Neuron (in vitro differentiated cells): ENCODE results near the gene MORF4L1.
"Not testable (repeated sequence)": the region's sequence is repeated elsewhere in the genome, so short reads cannot be mapped to it uniquely, and the experiment has no call there.

Experiments used
- H2AFZ ChIP-seq: one replicate; pipeline ENCODE4 v1.6.1; 2013; ENCODE audit warnings: low read depth, mild to moderate bottlenecking, inconsistent platforms, low read length, moderate library complexity
- H3K27me3 ChIP-seq: one replicate; pipeline ENCODE4 v1.6.1; 2013; ENCODE audit warnings: low read length; ENCODE audit not compliant: insufficient read depth
- H3K36me3 ChIP-seq: one replicate; pipeline ENCODE4 v1.6.1; 2013; ENCODE audit warnings: low read length; ENCODE audit not compliant: insufficient read depth
- H3K4me1 ChIP-seq: one replicate; pipeline ENCODE4 v1.6.1; 2013; ENCODE audit warnings: low read length; ENCODE audit not compliant: insufficient read depth
- H3K4me3 ChIP-seq: 2 replicates; pipeline ENCODE4 v1.5.1; 2013; ENCODE audit warnings: mild to moderate bottlenecking, low read length, moderate library complexity
- H3K9me3 ChIP-seq: one replicate; pipeline ENCODE4 v1.6.1; 2013; ENCODE audit warnings: low read length

Gene MORF4L1

DNA sequence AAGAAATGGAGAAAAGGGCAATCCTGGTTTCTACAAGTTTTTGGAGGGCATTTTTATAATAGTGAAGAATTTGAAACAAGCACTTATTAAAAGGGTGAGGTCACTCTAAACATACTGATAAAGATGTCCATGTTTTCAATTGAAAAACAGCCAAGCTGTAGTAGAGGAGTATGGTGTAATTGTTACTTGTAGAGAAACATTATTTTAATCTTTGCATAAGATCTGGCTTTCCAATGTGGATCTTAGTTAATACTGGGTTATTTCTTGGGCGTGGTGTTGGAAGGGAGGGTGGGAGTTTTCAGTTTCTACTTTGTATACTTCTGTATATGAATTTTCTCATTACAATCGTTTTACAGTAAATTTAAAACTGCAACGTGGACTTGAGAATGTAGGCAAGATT is 22.8 kb downstream of the MORF4L1 start:
- Histone ChIP-seq H3K9me3 (no peaks in the 10 kb centered on the region), H3K36me3 (peaks cover 97% of the 10 kb centered on the region), H2AFZ (no peak overlapping the region), H3K27me3 (no peaks in the 10 kb centered on the region), H3K4me1 (no peaks in the 10 kb centered on the region), H3K4me3 (no peak overlapping the region)

DNA sequence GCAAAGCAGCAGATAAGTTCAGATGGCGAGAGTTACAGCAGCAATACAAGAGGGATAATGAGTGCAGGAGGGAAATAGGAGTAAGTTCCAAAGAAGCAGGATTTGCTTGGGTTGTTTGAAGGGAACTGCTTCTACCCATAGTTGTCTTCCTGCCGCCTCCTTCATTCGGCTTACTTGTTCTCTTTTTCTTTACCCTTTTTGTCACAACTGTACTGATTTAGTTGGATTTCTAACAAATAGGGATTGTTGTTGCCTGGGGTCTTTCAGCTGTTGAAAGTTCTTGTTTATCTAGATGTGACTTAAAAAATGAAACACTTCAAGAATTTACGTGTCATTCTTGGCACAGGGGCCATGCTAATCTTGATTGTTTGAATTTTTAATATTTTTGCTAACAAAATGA is 25.9 kb downstream of the MORF4L1 start:
- Histone ChIP-seq H2AFZ (no peak overlapping the region), H3K4me3 (no peak overlapping the region), H3K36me3 (peaks cover 93% of the 10 kb centered on the region), H3K27me3 (no peaks in the 10 kb centered on the region), H3K4me1 (no peaks in the 10 kb centered on the region), H3K9me3 (no peaks in the 10 kb centered on the region)

DNA sequence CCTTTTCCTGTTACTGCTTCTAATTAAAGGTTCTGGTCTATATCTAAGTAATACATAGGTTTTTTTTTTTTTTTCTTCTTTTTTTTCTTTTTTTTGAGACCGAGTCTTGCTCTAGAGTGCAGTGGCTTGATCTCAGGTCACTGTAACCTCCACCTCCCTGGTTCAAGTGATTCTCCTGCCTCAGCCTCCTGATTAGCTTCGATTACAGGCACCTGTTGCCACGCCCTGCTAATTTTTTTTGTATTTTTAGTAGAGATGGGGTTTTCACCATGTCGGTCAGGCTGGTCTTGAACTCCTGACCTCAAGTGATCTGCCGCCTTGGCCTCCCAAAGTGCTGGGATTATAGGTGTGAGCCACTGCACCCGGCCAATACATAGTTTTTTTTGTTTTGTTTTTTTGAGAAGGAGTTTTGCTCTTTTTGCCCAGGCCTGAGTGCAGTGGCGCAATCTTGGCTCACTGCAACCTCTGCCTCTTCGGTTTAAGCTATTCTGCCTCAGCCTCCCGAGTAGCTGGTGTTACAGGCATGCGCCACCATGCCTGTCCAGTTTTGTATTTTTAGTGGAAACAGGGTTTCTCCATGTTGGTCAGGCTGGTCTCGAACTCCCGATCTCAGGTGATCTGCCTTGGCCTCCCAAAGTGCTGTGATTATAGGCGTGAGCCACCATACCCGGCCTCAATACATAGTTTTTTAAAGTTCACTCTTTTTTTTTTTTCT is 28.3 kb downstream of the MORF4L1 start:
- H3K4me1 ChIP-seq, H2AFZ ChIP-seq, H3K4me3 ChIP-seq, H3K27me3 ChIP-seq, H3K9me3 ChIP-seq: not testable (repeated sequence)
- peaks cover 91% of the 10 kb centered on the region for H3K36me3 ChIP-seq

DNA sequence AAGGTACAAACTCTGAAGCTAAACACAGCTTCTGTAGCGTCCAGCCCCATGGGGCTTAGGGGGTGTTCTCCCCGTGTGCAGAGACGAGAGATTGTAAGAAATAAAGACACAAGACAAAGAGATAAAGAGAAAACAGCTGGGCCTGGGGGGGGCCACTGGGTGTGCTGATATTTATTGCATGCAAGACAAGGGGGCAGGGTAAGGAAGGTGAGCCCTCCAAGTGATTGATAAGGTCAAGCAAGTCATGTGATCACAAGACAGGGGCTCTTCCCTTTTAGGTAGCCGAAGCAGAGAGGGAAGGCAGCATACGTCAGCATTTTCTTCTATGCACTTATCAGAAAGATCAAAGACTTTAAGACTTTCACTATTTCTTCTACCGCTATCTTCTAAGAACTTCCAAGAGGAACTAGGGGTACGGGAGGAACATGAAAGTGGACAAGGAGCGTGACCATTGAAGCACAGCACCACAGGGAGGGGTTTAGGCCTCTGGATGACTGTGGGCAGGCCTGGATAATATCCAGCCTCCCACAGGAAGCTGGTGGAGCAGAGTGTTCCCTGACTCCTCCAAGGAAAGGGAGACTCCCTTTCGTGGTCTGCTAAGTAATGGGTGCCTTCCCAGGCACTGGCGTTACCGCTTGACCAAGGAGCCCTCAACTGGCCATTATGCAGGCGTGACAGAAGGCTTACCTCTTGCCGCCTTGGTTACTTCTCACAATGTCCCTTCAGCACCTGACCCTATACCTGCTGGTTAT is 29.8 kb downstream of the MORF4L1 start:
- peaks cover 90% of the 10 kb centered on the region for H3K36me3 ChIP-seq

DNA sequence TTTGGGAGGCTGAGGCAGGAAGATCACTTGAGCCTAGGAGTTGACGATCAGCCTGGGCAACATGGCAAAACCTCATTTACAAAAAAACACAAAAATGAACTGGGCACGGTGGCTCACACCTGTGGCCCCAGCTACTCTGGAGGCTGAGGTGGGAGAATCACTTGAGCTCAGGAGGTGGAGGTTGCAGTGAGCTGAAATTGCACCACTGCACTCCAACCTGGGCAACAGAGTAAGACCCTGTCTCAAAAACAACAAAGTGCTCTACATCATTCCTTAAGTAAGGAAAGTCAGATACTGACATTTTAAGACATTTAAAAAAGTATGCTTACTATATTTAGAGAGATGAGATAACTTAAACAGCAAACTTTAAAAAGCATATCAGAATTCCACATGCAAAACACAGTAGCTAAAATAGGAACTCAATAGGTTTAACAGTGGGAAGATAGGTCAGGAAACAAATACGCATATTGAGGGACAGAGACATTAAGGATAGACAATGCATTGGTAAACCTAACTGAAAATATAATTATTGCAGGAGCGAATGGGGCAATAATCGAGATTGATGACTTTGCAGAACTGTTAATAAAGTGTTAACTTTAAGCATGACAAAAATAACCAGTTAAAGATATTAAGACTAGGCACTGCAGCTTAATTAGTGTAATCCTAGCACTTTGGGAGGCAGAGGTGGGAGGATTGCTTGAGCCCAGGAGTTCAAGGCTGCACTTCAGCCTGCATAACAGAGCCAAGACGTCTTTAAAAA is 32.1 kb downstream of the MORF4L1 start:
- Histone ChIP-seq H2AFZ (no peak overlapping the region), H3K27me3 (no peaks in the 10 kb centered on the region), H3K4me3 (no peak overlapping the region), H3K36me3 (peaks cover 73% of the 10 kb centered on the region), H3K4me1 (no peaks in the 10 kb centered on the region), H3K9me3 (no peaks in the 10 kb centered on the region)

More for the DNA sequence above, 29.8 kb downstream of the MORF4L1 start:
- H3K4me1 ChIP-seq, H3K27me3 ChIP-seq, H3K9me3 ChIP-seq, H3K4me3 ChIP-seq, H2AFZ ChIP-seq: not testable (repeated sequence)

DNA sequence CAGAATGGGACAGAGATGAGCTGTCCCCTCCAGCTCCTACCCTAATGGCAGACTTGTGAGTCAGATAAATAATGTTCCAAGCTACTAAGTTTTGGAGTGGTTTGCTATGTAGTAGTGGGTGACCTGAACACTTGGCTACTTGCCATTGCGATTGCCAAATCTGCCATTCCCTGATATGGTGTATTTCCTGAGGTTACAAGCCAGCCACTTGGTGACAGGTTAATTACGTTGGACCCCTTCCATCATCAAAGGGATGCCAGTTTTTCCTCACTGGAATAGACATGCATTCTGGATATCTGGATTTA is 33.6 kb downstream of the MORF4L1 start:
- Histone ChIP-seq H3K36me3 (peaks cover 69% of the 10 kb centered on the region), H3K9me3 (no peaks in the 10 kb centered on the region), H3K4me1 (no peaks in the 10 kb centered on the region), H3K4me3 (no peak overlapping the region), H2AFZ (no peak overlapping the region), H3K27me3 (no peaks in the 10 kb centered on the region)

DNA sequence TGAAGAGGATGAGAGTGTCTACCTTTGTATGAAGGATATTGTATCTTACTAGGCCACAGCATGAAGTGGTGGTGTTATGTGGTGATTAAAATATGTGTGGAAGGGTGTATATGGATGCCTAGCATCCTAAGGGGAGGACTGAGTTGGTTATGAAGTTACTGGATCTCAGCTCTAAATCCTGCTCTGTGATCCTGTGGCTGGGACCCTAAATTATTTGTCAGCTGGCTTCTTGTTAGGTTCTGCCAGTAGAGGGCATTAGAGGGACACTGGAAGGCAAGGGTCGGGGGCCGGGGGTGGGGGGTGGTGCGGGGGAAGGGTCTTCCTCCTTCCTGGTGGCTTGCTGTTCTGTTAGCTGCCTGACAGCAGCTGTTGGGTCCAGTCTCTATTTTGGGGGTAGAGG is 34.9 kb downstream of the MORF4L1 start:
- H3K36me3 ChIP-seq = peaks cover 64% of the 10 kb centered on the region
- no peaks in the 10 kb centered on the region for H3K4me1 ChIP-seq
- no peak overlapping the region for H3K4me3 ChIP-seq
- H3K27me3 ChIP-seq = no peaks in the 10 kb centered on the region
- no peak overlapping the region for H2AFZ ChIP-seq
- no peaks in the 10 kb centered on the region for H3K9me3 ChIP-seq

- Histone ChIP-seq H2AFZ (no peak overlapping the region), H3K9me3 (no peaks in the 10 kb centered on the region), H3K27me3 (no peaks in the 10 kb centered on the region), H3K36me3 (peaks cover 60% of the 10 kb centered on the region), H3K4me1 (no peaks in the 10 kb centered on the region), H3K4me3 (no peak overlapping the region)
Observed at GRCh38 chr15:78909160-78909695, 36.5 kb downstream of the MORF4L1 start.

DNA sequence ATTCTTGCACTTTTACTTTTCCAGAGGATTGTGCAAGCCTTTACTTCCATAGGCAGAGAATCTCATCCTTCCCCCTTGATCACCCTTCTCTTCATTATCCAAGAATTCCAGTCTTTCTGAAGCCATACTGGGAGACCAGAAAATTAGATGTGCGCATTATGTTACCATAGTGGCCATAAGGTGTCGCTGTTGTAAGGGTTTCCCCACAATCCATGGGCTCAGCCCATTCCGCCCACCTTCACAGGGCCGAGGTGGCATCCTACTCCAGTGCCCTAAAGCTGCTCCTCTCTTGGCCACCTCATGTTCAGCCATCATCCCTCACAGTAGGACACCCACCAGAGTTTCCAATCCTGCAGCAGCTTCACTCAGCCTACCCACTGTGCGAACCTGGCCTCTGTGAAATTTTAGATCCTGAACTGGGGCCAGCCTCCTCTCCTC is 37.1 kb downstream of the MORF4L1 start:
- peaks cover 56% of the 10 kb centered on the region for H3K36me3 ChIP-seq

DNA sequence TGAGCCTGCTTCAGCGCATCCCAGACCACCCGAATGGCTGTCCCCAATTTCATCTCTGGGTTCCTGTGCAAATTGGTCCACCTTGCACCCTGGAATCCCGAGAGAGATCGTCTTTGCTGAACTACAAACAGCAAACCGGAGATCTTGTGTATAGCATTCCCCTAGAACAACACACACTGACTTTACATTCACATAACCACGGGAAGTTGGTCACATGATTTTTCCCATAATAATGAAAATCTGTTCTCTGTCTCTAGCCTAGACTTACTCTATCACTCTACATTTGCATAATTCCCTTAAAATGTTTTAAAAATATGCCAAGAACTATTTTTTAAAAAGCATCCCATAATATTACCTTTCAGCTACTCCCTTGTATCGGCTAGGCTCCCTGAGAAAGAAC is 37.6 kb downstream of the MORF4L1 start:
- Histone ChIP-seq H3K27me3 (no peaks in the 10 kb centered on the region), H2AFZ (no peak overlapping the region), H3K9me3 (no peaks in the 10 kb centered on the region), H3K4me1 (no peaks in the 10 kb centered on the region), H3K36me3 (peaks cover 55% of the 10 kb centered on the region), H3K4me3 (no peak overlapping the region)

More for the DNA sequence above, 37.1 kb downstream of the MORF4L1 start:
- no peak overlapping the region for H3K4me3 ChIP-seq
- H2AFZ ChIP-seq = no peak overlapping the region
- no peaks in the 10 kb centered on the region for H3K4me1 ChIP-seq
- no peaks in the 10 kb centered on the region for H3K27me3 ChIP-seq
- H3K9me3 ChIP-seq = no peaks in the 10 kb centered on the region

- no peak overlapping the region for H3K4me3 ChIP-seq
- peaks cover 38% of the 10 kb centered on the region for H3K36me3 ChIP-seq
- H3K27me3 ChIP-seq = no peaks in the 10 kb centered on the region
- H2AFZ ChIP-seq = no peak overlapping the region
- H3K9me3 ChIP-seq = no peaks in the 10 kb centered on the region
- H3K4me1 ChIP-seq = no peaks in the 10 kb centered on the region
Observed at GRCh38 chr15:78912316-78912715, 39.6 kb downstream of the MORF4L1 start.

DNA sequence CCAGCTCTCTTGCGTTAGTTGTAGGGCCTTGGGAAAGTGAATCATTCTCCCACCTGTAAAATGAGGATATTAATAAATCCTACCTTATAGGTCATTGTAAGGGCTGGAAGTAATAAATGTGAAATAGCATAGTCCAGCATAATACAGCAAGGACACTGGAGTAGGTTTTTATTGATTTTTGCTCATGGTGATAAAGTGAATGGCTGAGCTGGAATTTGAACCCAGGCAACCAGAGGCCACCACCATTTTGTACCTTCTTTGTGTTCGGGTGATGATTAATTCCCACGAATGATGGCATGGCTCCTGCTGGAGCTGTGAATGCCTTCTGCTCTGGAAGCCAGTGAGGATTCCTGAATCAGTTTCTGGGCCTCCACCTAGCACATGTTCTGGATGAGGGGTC is 40.3 kb downstream of the MORF4L1 start:
- H3K27me3 ChIP-seq = no peaks in the 10 kb centered on the region

More for the DNA sequence above, 40.3 kb downstream of the MORF4L1 start:
- H3K9me3 ChIP-seq = no peaks in the 10 kb centered on the region
- no peak overlapping the region for H3K4me3 ChIP-seq
- no peak overlapping the region for H2AFZ ChIP-seq
- peaks cover 42% of the 10 kb centered on the region for H3K36me3 ChIP-seq
- H3K4me1 ChIP-seq = no peaks in the 10 kb centered on the region
